AG08396 (cell line): Measurements from ENCODE around the gene SPECC1.
"Not testable (repeated sequence)": the region's sequence is repeated elsewhere in the genome, so short reads cannot be mapped to it uniquely, and the experiment has no call there.

Experiments used
- DNase-seq: peaks from one replicate; pipeline ENCODE4 v3.0.0; 2012; ENCODE audit warnings: low spot score, mixed read lengths

Gene SPECC1

GRCh38 chr17:20236578-20237227 lies 227.5 kb downstream of the SPECC1 start:
- no peak for DNase-seq

GRCh38 chr17:20239776-20240175 lies 230.6 kb downstream of the SPECC1 start:
- DNase-seq = not testable (repeated sequence)

GRCh38 chr17:20241855-20242254 lies 232.7 kb downstream of the SPECC1 start:
- no peak for DNase-seq

- no peak for DNase-seq
These were observed 233.1 kb downstream of the SPECC1 start for GRCh38 chr17:20242271-20242670.

GRCh38 chr17:20243524-20243923 lies 234.4 kb downstream of the SPECC1 start:
- no peak for DNase-seq

- DNase-seq = no peak
These were observed 235.5 kb downstream of the SPECC1 start for GRCh38 chr17:20244671-20245070.

- DNase-seq = no peak
These were observed 237.5 kb downstream of the SPECC1 start for GRCh38 chr17:20246692-20247091.

- no peak for DNase-seq
These were observed 244.2 kb downstream of the SPECC1 start for GRCh38 chr17:20253323-20253722.

GRCh38 chr17:20254541-20254940 lies 245.4 kb downstream of the SPECC1 start:
- no peak for DNase-seq

GRCh38 chr17:20256144-20256543 lies 247.0 kb downstream of the SPECC1 start:
- no peak for DNase-seq

GRCh38 chr17:20257008-20257407 lies 247.8 kb downstream of the SPECC1 start:
- no peak for DNase-seq

GRCh38 chr17:20257798-20258197 lies 248.6 kb downstream of the SPECC1 start:
- no peak for DNase-seq

GRCh38 chr17:20259668-20260067 lies 250.5 kb downstream of the SPECC1 start:
- no peak for DNase-seq

- no peak for DNase-seq
These were observed 251.1 kb downstream of the SPECC1 start for GRCh38 chr17:20260268-20260667.

GRCh38 chr17:20262226-20263114 lies 253.3 kb downstream of the SPECC1 start:
- DNase-seq = no peak

GRCh38 chr17:20263115-20263433 lies 253.9 kb downstream of the SPECC1 start:
- DNase-seq = not testable (repeated sequence)

GRCh38 chr17:20263595-20263994 lies 254.4 kb downstream of the SPECC1 start:
- DNase-seq = no peak

- DNase-seq = no peak
These were observed 255.8 kb downstream of the SPECC1 start for GRCh38 chr17:20264996-20265395.

- peak; percentile 62 for DNase-seq
These were observed 257.8 kb downstream of the SPECC1 start for GRCh38 chr17:20266806-20267458.

GRCh38 chr17:20267459-20267842 lies 258.3 kb downstream of the SPECC1 start:
- no peak for DNase-seq

GRCh38 chr17:20270369-20270768 lies 261.2 kb downstream of the SPECC1 start:
- DNase-seq = no peak

GRCh38 chr17:20271011-20271610 lies 262.0 kb downstream of the SPECC1 start:
- no peak for DNase-seq
